ENCODE data around the gene MS4A14. TPM values are rescaled to one million over a fixed set of nuclear protein-coding genes. Genes with fewer than 3 reads are reported as not detected.
A peak's percentile ranks its signal among the peaks of the same experiment; 100 is the strongest.

The MS4A14 gene
- total and polyA plus RNA-seq, 2 donors (not counting 1 experiment from before 2014, with no cell fraction given): 3.4 to 5.4 TPM

GRCh38 chr11:60454212-60454611 is 58.0 kb downstream of the MS4A14 start:
- peak overlapping the region; percentile 99 for H3K27ac Mint-ChIP-seq
- CTCF ChIA-PET: interaction anchor here (3.9 to 7.7 kb wide), 2 partner anchors 25 to 87 kb away, joined by 46 to 257 read pairs; no protein-coding TSS in a partner anchor
- ATAC-seq (ENCODE audit: low read depth): no peak

More at GRCh38 chr11:60454212-60454611, 58.0 kb downstream of the MS4A14 start:
- peaks cover 0 to 25% of the 10 kb centered on the region in 2 experiments for H3K36me3 ChIP-seq (replicated peaks in 1 of 2; ENCODE audit: control extremely low read depth in 1 of 2, control insufficient read depth in 1 of 2, extremely low read depth in 1 of 2, insufficient read depth in 2 of 2, low read length in 1 of 2)
- Mint-ChIP-seq H3K27me3 (no peaks in the 10 kb centered on the region), H3K4me1 (peaks cover 62% of the 10 kb centered on the region), H3K4me3 (peak overlapping the region; percentile 45), H3K9me3 (ENCODE audit: insufficient read depth) (no peaks in the 10 kb centered on the region)
- peak overlapping the region; percentile 93 to 98 for H3K27ac ChIP-seq (ENCODE audit: low read length in 2 of 2)
- peaks cover 0 to 3% (median 0%) of the 10 kb centered on the region in 3 donors for H3K9me3 ChIP-seq (ENCODE audit: control extremely low read depth in 1 of 3, control insufficient read depth in 2 of 3, insufficient read depth in 1 of 3, low read length in 2 of 3)
- no peaks in the 10 kb centered on the region for H3K27me3 ChIP-seq (replicated peaks in 1 of 4; ENCODE audit: control extremely low read depth in 1 of 4, control insufficient read depth in 3 of 4, insufficient read depth in 4 of 4, low read length in 3 of 4)
- H3K4me3 ChIP-seq (ENCODE audit: control extremely low read depth in 1 of 5, extremely low read depth in 1 of 5, insufficient read depth in 1 of 5, low read depth in 2 of 5, low read length in 4 of 5): peak overlapping the region in 1 of 5 experiments; percentile 31
- intact Hi-C loops (cut with micrococcal nuclease): loop anchor here (10.0 kb wide), 1 partner anchor 641 kb away; no protein-coding TSS in a partner anchor
- POLR2A ChIA-PET: interaction anchor here (2.9 kb wide), 1 partner anchor 57 kb away, joined by 11 read pairs; the partner anchor contains the start of gene MS4A14
- H3K79me2 ChIP-seq (ENCODE audit: control insufficient read depth, insufficient read depth, low read length): peaks cover 42% of the 10 kb centered on the region
- H2AFZ ChIP-seq (ENCODE audit: insufficient read depth, low read depth, low read length, poor library complexity, severe bottlenecking): peak overlapping the region; percentile 3
- H3K4me2 ChIP-seq (replicated peaks; ENCODE audit: low read depth, low read length, poor library complexity, severe bottlenecking): peak overlapping the region; percentile 75
- TF ChIP-seq, protein P1, sequence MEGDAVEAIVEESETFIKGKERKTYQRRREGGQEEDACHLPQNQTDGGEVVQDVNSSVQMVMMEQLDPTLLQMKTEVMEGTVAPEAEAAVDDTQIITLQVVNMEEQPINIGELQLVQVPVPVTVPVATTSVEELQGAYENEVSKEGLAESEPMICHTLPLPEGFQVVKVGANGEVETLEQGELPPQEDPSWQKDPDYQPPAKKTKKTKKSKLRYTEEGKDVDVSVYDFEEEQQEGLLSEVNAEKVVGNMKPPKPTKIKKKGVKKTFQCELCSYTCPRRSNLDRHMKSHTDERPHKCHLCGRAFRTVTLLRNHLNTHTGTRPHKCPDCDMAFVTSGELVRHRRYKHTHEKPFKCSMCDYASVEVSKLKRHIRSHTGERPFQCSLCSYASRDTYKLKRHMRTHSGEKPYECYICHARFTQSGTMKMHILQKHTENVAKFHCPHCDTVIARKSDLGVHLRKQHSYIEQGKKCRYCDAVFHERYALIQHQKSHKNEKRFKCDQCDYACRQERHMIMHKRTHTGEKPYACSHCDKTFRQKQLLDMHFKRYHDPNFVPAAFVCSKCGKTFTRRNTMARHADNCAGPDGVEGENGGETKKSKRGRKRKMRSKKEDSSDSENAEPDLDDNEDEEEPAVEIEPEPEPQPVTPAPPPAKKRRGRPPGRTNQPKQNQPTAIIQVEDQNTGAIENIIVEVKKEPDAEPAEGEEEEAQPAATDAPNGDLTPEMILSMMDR (IDR thresholded peaks at IDR 0.05): no peak
- TF ChIP-seq EZH2 (IDR thresholded peaks at IDR 0.05; ENCODE audit: borderline replicate concordance, insufficient read depth, low read depth, low read length, poor library complexity, severe bottlenecking): no peak
- peaks cover 16% of the 10 kb centered on the region for H4K20me1 ChIP-seq (ENCODE audit: control insufficient read depth, insufficient read depth, low read length, poor library complexity, severe bottlenecking)
- peaks cover 30 to 32% of the 10 kb centered on the region in 2 donors for H3K4me1 ChIP-seq (ENCODE audit: control insufficient read depth in 2 of 2, insufficient read depth in 2 of 2, low read length in 2 of 2)
- no peak for DNase-seq
- H3K9ac ChIP-seq (ENCODE audit: low read length): peak overlapping the region; percentile 81
